ENCODE results near the gene ABI3.

- TF ChIP-seq CTCF (IDR thresholded peaks at IDR 0.05) (no peak), EP300 (IDR thresholded peaks at IDR 0.05) (no peak), POLR2A (IDR thresholded peaks at IDR 0.05) (no peak), POLR2AphosphoS5 (IDR thresholded peaks at IDR 0.05) (no peak)
Measured at GRCh38 chr17:49230636-49231562, 20.4 kb downstream of the ABI3 start, which contains the start of gene PHOSPHO1.

All from gastroesophageal sphincter (tissue), 3 donors.